Jurkat, Clone E6-1 (cell line): ENCODE results near the gene KCNK6.
"Not testable (repeated sequence)": the region's sequence is repeated elsewhere in the genome, so short reads cannot be mapped to it uniquely, and the experiment has no call there.

Source experiments
- DNase-seq: peaks from one replicate; pipeline ENCODE4 v3.0.0-alpha.2; 2011; ENCODE audit warnings: low read depth, low spot score
- H3K4me3 ChIP-seq: 2 replicates; pipeline ENCODE4 v1.5.1; 2011; ENCODE audit warnings: mild to moderate bottlenecking, low read length, control low read depth, moderate library complexity

KCNK6 gene

GRCh38 chr19:38355728-38356725, 36.4 kb downstream of the KCNK6 start:
- no peak overlapping the region for H3K4me3 ChIP-seq
- DNase-seq = no peak

- H3K4me3 ChIP-seq = no peak overlapping the region
- DNase-seq = no peak
These were observed 38.4 kb downstream of the KCNK6 start for GRCh38 chr19:38358071-38358470.

- no peak for DNase-seq
- H3K4me3 ChIP-seq = no peak overlapping the region
These were observed 39.8 kb downstream of the KCNK6 start for GRCh38 chr19:38359242-38360021.

GRCh38 chr19:38360351-38360750, 40.7 kb downstream of the KCNK6 start:
- DNase-seq = no peak
- no peak overlapping the region for H3K4me3 ChIP-seq

GRCh38 chr19:38360839-38361631, 41.4 kb downstream of the KCNK6 start:
- no peak for DNase-seq
- H3K4me3 ChIP-seq = no peak overlapping the region

GRCh38 chr19:38361633-38362075, 42.0 kb downstream of the KCNK6 start:
- peak; percentile 41 for DNase-seq
- peak overlapping the region; percentile 59 for H3K4me3 ChIP-seq

- DNase-seq = peak; percentile 20
- peak overlapping the region; percentile 59 for H3K4me3 ChIP-seq
These were observed 42.7 kb downstream of the KCNK6 start for GRCh38 chr19:38362076-38362945.

- H3K4me3 ChIP-seq = peak overlapping the region; percentile 59
- DNase-seq = not testable (repeated sequence)
These were observed 43.5 kb downstream of the KCNK6 start for GRCh38 chr19:38362946-38363688.

- no peak overlapping the region for H3K4me3 ChIP-seq
- no peak for DNase-seq
These were observed 47.4 kb downstream of the KCNK6 start for GRCh38 chr19:38367041-38367440.

- DNase-seq = no peak
- H3K4me3 ChIP-seq = no peak overlapping the region
These were observed 49.9 kb downstream of the KCNK6 start for GRCh38 chr19:38369584-38369983.

- H3K4me3 ChIP-seq = no peak overlapping the region
- no peak for DNase-seq
These were observed 50.7 kb downstream of the KCNK6 start for GRCh38 chr19:38370299-38370698.

GRCh38 chr19:38371081-38371480, 51.4 kb downstream of the KCNK6 start:
- no peak overlapping the region for H3K4me3 ChIP-seq
- DNase-seq = no peak

GRCh38 chr19:38373907-38374331, 54.3 kb downstream of the KCNK6 start:
- no peak for DNase-seq
- peak overlapping the region; percentile 59 for H3K4me3 ChIP-seq

- peak within 1 kb of the TSS; percentile 95 for H3K4me3 ChIP-seq
- peak; percentile 98 for DNase-seq
These were observed 54.9 kb downstream of the KCNK6 start, which contains the start of gene PSMD8 for GRCh38 chr19:38374332-38375097. Gene PSMD8, plus strand, starts transcription at chr19:38374571. Its CDS starts 31 bp downstream, at chr19:38374602.

GRCh38 chr19:38375098-38375493, 55.5 kb downstream of the KCNK6 start:
- DNase-seq = no peak
- H3K4me3 ChIP-seq = peak overlapping the region; percentile 95

GRCh38 chr19:38375748-38376147, 56.1 kb downstream of the KCNK6 start:
- DNase-seq = no peak

GRCh38 chr19:38376576-38376975, 56.9 kb downstream of the KCNK6 start:
- DNase-seq = no peak
- H3K4me3 ChIP-seq = no peak overlapping the region

More at GRCh38 chr19:38375748-38376147, 56.1 kb downstream of the KCNK6 start:
- H3K4me3 ChIP-seq = peak overlapping the region; percentile 95
